ENCODE measurements around the gene TBC1D9B. TPM values are rescaled to one million over a fixed set of nuclear protein-coding genes. Genes with fewer than 3 reads are reported as not detected.
"Not testable (repeated sequence)": the region's sequence is repeated elsewhere in the genome, so short reads cannot be mapped to it uniquely, and the experiment has no call there.

TBC1D9B gene
- total RNA-seq, 2 experiments from 2014 or later = 92.4 to 94.6 TPM

- CTCF ChIA-PET = interaction anchor here (0.9 to 1.1 kb wide), 2 partner anchors 9 to 111 kb away, joined by 3 read pairs; no protein-coding TSS in a partner anchor
- POLR2A ChIA-PET = interaction anchor here (0.6 to 1.5 kb wide), 2 partner anchors 10 to 36 kb away, joined by 3 to 5 read pairs; no protein-coding TSS in a partner anchor
- no peak for DNase-seq
- intact Hi-C loops (cut with micrococcal nuclease) = no loop called here
- H3K36me3 Mint-ChIP-seq (ENCODE audit: low read depth) = peaks cover 21% of the 10 kb centered on the region
- no peaks in the 10 kb centered on the region for H3K27me3 Mint-ChIP-seq
- TF ChIP-seq CTCF (IDR thresholded peaks at IDR 0.05) = no peak
- H3K27ac Mint-ChIP-seq = no peak overlapping the region
- H3K4me1 Mint-ChIP-seq (ENCODE audit: low read depth) = no peaks in the 10 kb centered on the region
- no peak for ATAC-seq
- no peak overlapping the region for H3K4me3 Mint-ChIP-seq
- H3K9me3 Mint-ChIP-seq = no peaks in the 10 kb centered on the region
Measured at GRCh38 chr5:179874136-179874535, 33.6 kb downstream of the TBC1D9B start.

- Mint-ChIP-seq H3K27me3 (no peaks in the 10 kb centered on the region), H3K4me1 (ENCODE audit: low read depth) (no peaks in the 10 kb centered on the region), H3K27ac (no peak overlapping the region), H3K36me3 (ENCODE audit: low read depth) (peaks cover 21% of the 10 kb centered on the region), H3K4me3 (no peak overlapping the region), H3K9me3 (no peaks in the 10 kb centered on the region)
- ChIA-PET CTCF (interaction anchor here (1.1 kb wide), 1 partner anchor 8 kb away, joined by 3 read pairs; no protein-coding TSS in a partner anchor), POLR2A (interaction anchor here (1.5 kb wide), 1 partner anchor 9 kb away, joined by 5 read pairs; no protein-coding TSS in a partner anchor)
- ATAC-seq (no peak), DNase-seq (no peak)
- intact Hi-C loops (cut with micrococcal nuclease) = no loop called here
- no peak for TF ChIP-seq CTCF (IDR thresholded peaks at IDR 0.05)
Measured at GRCh38 chr5:179873588-179874110, 34.0 kb downstream of the TBC1D9B start.

GRCh38 chr5:179872828-179873575 lies 34.7 kb downstream of the TBC1D9B start:
- H3K27me3 Mint-ChIP-seq = no peaks in the 10 kb centered on the region

GRCh38 chr5:179872055-179872827 lies 35.5 kb downstream of the TBC1D9B start:
- Mint-ChIP-seq H3K4me1 (ENCODE audit: low read depth) (peaks cover 1% of the 10 kb centered on the region), H3K4me3 (no peak overlapping the region), H3K27me3 (no peaks in the 10 kb centered on the region), H3K36me3 (ENCODE audit: low read depth) (peaks cover 20% of the 10 kb centered on the region), H3K9me3 (no peaks in the 10 kb centered on the region), H3K27ac (no peak overlapping the region)
- DNase-seq (no peak), ATAC-seq (no peak)
- intact Hi-C loops (cut with micrococcal nuclease) = no loop called here
- TF ChIP-seq CTCF (IDR thresholded peaks at IDR 0.05) = no peak
- ChIA-PET POLR2A (interaction anchor here (1.5 kb wide), 1 partner anchor 8 kb away, joined by 5 read pairs; no protein-coding TSS in a partner anchor), CTCF (interaction anchor here (0.8 to 1.1 kb wide), 2 partner anchors 30 to 219 kb away, joined by 3 to 4 read pairs; no protein-coding TSS in a partner anchor)

More at GRCh38 chr5:179872828-179873575, 34.7 kb downstream of the TBC1D9B start:
- POLR2A ChIA-PET = interaction anchor here (1.5 kb wide), 1 partner anchor 8 kb away, joined by 5 read pairs; no protein-coding TSS in a partner anchor
- TF ChIP-seq CTCF (IDR thresholded peaks at IDR 0.05) = no peak
- H3K4me3 Mint-ChIP-seq = no peak overlapping the region
- no peaks in the 10 kb centered on the region for H3K9me3 Mint-ChIP-seq
- CTCF ChIA-PET = interaction anchor here (0.8 to 1.1 kb wide), 2 partner anchors 8 to 29 kb away, joined by 3 read pairs; no protein-coding TSS in a partner anchor
- H3K36me3 Mint-ChIP-seq (ENCODE audit: low read depth) = peaks cover 23% of the 10 kb centered on the region
- intact Hi-C loops (cut with micrococcal nuclease) = no loop called here
- DNase-seq (no peak), ATAC-seq (peak; percentile 13)
- no peaks in the 10 kb centered on the region for H3K4me1 Mint-ChIP-seq (ENCODE audit: low read depth)
- no peak overlapping the region for H3K27ac Mint-ChIP-seq

- H3K36me3 Mint-ChIP-seq (ENCODE audit: low read depth) = peaks cover 20% of the 10 kb centered on the region
- intact Hi-C loops (cut with micrococcal nuclease); H3K9me3 Mint-ChIP-seq; DNase-seq; H3K4me3 Mint-ChIP-seq; H3K27ac Mint-ChIP-seq; ATAC-seq; H3K4me1 Mint-ChIP-seq (ENCODE audit: low read depth); H3K27me3 Mint-ChIP-seq: not testable (repeated sequence)
- ChIA-PET CTCF (interaction anchor here (0.7 to 1.4 kb wide), 3 partner anchors 43 to 220 kb away, joined by 4 read pairs; no protein-coding TSS in a partner anchor), POLR2A (interaction anchor here (0.9 kb wide), 1 partner anchor 8 kb away, joined by 3 read pairs; no protein-coding TSS in a partner anchor)
Measured at GRCh38 chr5:179871533-179871932, 36.2 kb downstream of the TBC1D9B start.
